Tibial nerve (tissue), 4 donors: Measurements from ENCODE around the gene WSCD2.

Experiments used
- CTCF ChIP-seq, 5 experiments: fragments of 200-600 bp in 3 of 5; fragments of 450-650 bp in 2 of 5; sonication (generic) in 3 of 5; IDR thresholded peaks; one replicate each; pipeline ENCODE4 v1.5.1; 2016 to 2019; ENCODE audit warnings: antibody characterized with exemption in 5 of 5, mild to moderate bottlenecking in 3 of 5, moderate library complexity in 2 of 5
- EP300 ChIP-seq, 2 donors: sonication (generic); formaldehyde crosslinking; IDR thresholded peaks; one replicate each; pipeline ENCODE4 v1.6.1; 2017; ENCODE audit warnings: antibody characterized with exemption in 2 of 2, mild to moderate bottlenecking in 1 of 2
- POLR2A ChIP-seq, 2 donors: fragments of 450-650 bp; IDR thresholded peaks; one replicate each; pipeline ENCODE4 v1.6.1; 2017; ENCODE audit warnings: antibody characterized with exemption in 2 of 2, mild to moderate bottlenecking in 2 of 2, moderate library complexity in 2 of 2

GRCh38 chr12:108205864-108206263 is 76.8 kb downstream of the WSCD2 start:
- TF ChIP-seq CTCF (IDR thresholded peaks at IDR 0.05) (no peak), EP300 (IDR thresholded peaks at IDR 0.05) (no peak), POLR2A (IDR thresholded peaks at IDR 0.05) (no peak)
